ENCODE results near the gene PAPOLA.
"Not testable (repeated sequence)": the region's sequence is repeated elsewhere in the genome, so short reads cannot be mapped to it uniquely, and the experiment has no call there.

PAPOLA gene

GRCh38 chr14:96503306-96503679, 1.1 kb downstream of the PAPOLA start:
- peaks cover 55% of the 10 kb centered on the region for H4K20me1 ChIP-seq (ENCODE audit: insufficient read depth, low read length, poor library complexity, severe bottlenecking)
- peak overlapping the region; percentile 92 for H3K9ac ChIP-seq (ENCODE audit: low read depth, low read length, poor library complexity, severe bottlenecking)
- no peaks in the 10 kb centered on the region for H3K36me3 ChIP-seq (ENCODE audit: insufficient read depth, low read length)
- TF ChIP-seq EZH2phosphoT487 (IDR thresholded peaks at IDR 0.05; ENCODE audit: borderline replicate concordance) (no peak), CTCF (conservative IDR thresholded peaks at IDR 0.05; ENCODE audit: low read length) (no peak)
- H2AFZ ChIP-seq (ENCODE audit: low read length), result no peak overlapping the region
- H3K9me2 ChIP-seq (replicated peaks; ENCODE audit: low read depth, low read length), result no peaks in the 10 kb centered on the region
- peak overlapping the region; percentile 88 for H3K4me3 ChIP-seq (ENCODE audit: low read length, poor library complexity, severe bottlenecking)
- no peaks in the 10 kb centered on the region for H3K27me3 ChIP-seq (ENCODE audit: insufficient read depth, low read length, poor library complexity, severe bottlenecking)
- H3F3A ChIP-seq (ENCODE audit: low read depth), result no peaks in the 10 kb centered on the region
- H3K79me2 ChIP-seq (ENCODE audit: insufficient read depth, low read length), result peaks cover 72% of the 10 kb centered on the region
- H3K9me3 ChIP-seq (ENCODE audit: insufficient read depth, low read depth, low read length), result no peaks in the 10 kb centered on the region
- peak overlapping the region; percentile 96 for H3K4me2 ChIP-seq (ENCODE audit: low read depth, low read length, poor library complexity, severe bottlenecking)
- peaks cover 47% of the 10 kb centered on the region for H3K4me1 ChIP-seq (ENCODE audit: insufficient read depth, low read length, poor library complexity, severe bottlenecking)

- H3K79me2 ChIP-seq (ENCODE audit: insufficient read depth, low read length), result peaks cover 82% of the 10 kb centered on the region
- H3K4me3 ChIP-seq (ENCODE audit: low read length, poor library complexity, severe bottlenecking), result peak overlapping the region; percentile 88
- H3K36me3 ChIP-seq (ENCODE audit: insufficient read depth, low read length); H3K9me2 ChIP-seq (replicated peaks; ENCODE audit: low read depth, low read length); H3K9me3 ChIP-seq (ENCODE audit: insufficient read depth, low read depth, low read length); H3K27me3 ChIP-seq (ENCODE audit: insufficient read depth, low read length, poor library complexity, severe bottlenecking); H2AFZ ChIP-seq (ENCODE audit: low read length); H3F3A ChIP-seq (ENCODE audit: low read depth): not testable (repeated sequence)
- peaks cover 53% of the 10 kb centered on the region for H3K4me1 ChIP-seq (ENCODE audit: insufficient read depth, low read length, poor library complexity, severe bottlenecking)
- H3K4me2 ChIP-seq (ENCODE audit: low read depth, low read length, poor library complexity, severe bottlenecking), result peak overlapping the region; percentile 96
- peak overlapping the region; percentile 92 for H3K9ac ChIP-seq (ENCODE audit: low read depth, low read length, poor library complexity, severe bottlenecking)
- H4K20me1 ChIP-seq (ENCODE audit: insufficient read depth, low read length, poor library complexity, severe bottlenecking), result peaks cover 66% of the 10 kb centered on the region
These were observed 2.2 kb downstream of the PAPOLA start for GRCh38 chr14:96504353-96504752.

- Histone ChIP-seq H4K20me1 (ENCODE audit: insufficient read depth, low read length, poor library complexity, severe bottlenecking) (peaks cover 98% of the 10 kb centered on the region), H3K4me2 (ENCODE audit: low read depth, low read length, poor library complexity, severe bottlenecking) (peak overlapping the region; percentile 96), H3K4me1 (ENCODE audit: insufficient read depth, low read length, poor library complexity, severe bottlenecking) (peaks cover 55% of the 10 kb centered on the region)
These were observed 5.5 kb downstream of the PAPOLA start for GRCh38 chr14:96507723-96508122.

More at GRCh38 chr14:96507723-96508122, 5.5 kb downstream of the PAPOLA start:
- TF ChIP-seq CTCF (conservative IDR thresholded peaks at IDR 0.05; ENCODE audit: low read length) (no peak), EZH2phosphoT487 (IDR thresholded peaks at IDR 0.05; ENCODE audit: borderline replicate concordance) (no peak)
- H3F3A ChIP-seq (ENCODE audit: low read depth), result no peaks in the 10 kb centered on the region
- no peaks in the 10 kb centered on the region for H3K36me3 ChIP-seq (ENCODE audit: insufficient read depth, low read length)
- no peaks in the 10 kb centered on the region for H3K9me2 ChIP-seq (replicated peaks; ENCODE audit: low read depth, low read length)
- H3K4me3 ChIP-seq (ENCODE audit: low read length, poor library complexity, severe bottlenecking), result peak overlapping the region; percentile 38
- no peak overlapping the region for H2AFZ ChIP-seq (ENCODE audit: low read length)
- H3K27me3 ChIP-seq (ENCODE audit: insufficient read depth, low read length, poor library complexity, severe bottlenecking), result no peaks in the 10 kb centered on the region
- no peak overlapping the region for H3K9ac ChIP-seq (ENCODE audit: low read depth, low read length, poor library complexity, severe bottlenecking)
- no peaks in the 10 kb centered on the region for H3K9me3 ChIP-seq (ENCODE audit: insufficient read depth, low read depth, low read length)
- peaks cover 99% of the 10 kb centered on the region for H3K79me2 ChIP-seq (ENCODE audit: insufficient read depth, low read length)
